Endodermal cell (in vitro differentiated cells): Measurements from ENCODE around the gene TIAM2. TPM values are rescaled to one million over a fixed set of nuclear protein-coding genes. Genes with fewer than 3 reads are reported as not detected.

Experiments used
- DNase-seq: peaks from one replicate; pipeline ENCODE4 v3.0.0-alpha.2; 2017
- H3K27ac ChIP-seq: 2 replicates; pipeline ENCODE4 v1.5.1; 2013; ENCODE audit warnings: mild to moderate bottlenecking, low read depth, low read length, moderate library complexity
- H3K27me3 ChIP-seq: 2 replicates; pipeline ENCODE4 v1.6.1; 2013; ENCODE audit warnings: mild to moderate bottlenecking, low read length, moderate library complexity; ENCODE audit not compliant: insufficient read depth, control insufficient read depth, poor library complexity, severe bottlenecking
- H3K36me3 ChIP-seq: 2 replicates; pipeline ENCODE4 v1.7.0; 2013; ENCODE audit warnings: mild to moderate bottlenecking, low read length, moderate library complexity; ENCODE audit not compliant: control insufficient read depth, insufficient read depth
- H3K4me1 ChIP-seq: one replicate; pipeline ENCODE4 v1.7.0; 2013; ENCODE audit warnings: low read length; ENCODE audit not compliant: control insufficient read depth, insufficient read depth
- H3K4me3 ChIP-seq: 2 replicates; pipeline ENCODE4 v1.5.1; 2013; ENCODE audit warnings: mild to moderate bottlenecking, low read length, moderate library complexity
- H3K9ac ChIP-seq: 2 replicates; pipeline ENCODE4 v1.6.1; 2013; ENCODE audit warnings: mild to moderate bottlenecking, low read length, moderate library complexity; ENCODE audit not compliant: poor library complexity, severe bottlenecking; ENCODE audit errors: extremely low read depth
- H3K9me3 ChIP-seq: 2 replicates; pipeline ENCODE4 v1.6.1; 2013; ENCODE audit warnings: mild to moderate bottlenecking, low read length, moderate library complexity; ENCODE audit not compliant: control insufficient read depth
- H3K27ac Mint-ChIP-seq: 2 replicates; pipeline ENCODE4 v1.8.0; 2020; ENCODE audit warnings: mixed read lengths
- H3K27me3 Mint-ChIP-seq: 2 replicates; pipeline ENCODE4 v1.8.0; 2021; ENCODE audit warnings: mild to moderate bottlenecking, mixed read lengths; ENCODE audit not compliant: insufficient read depth
- H3K36me3 Mint-ChIP-seq: 2 replicates; pipeline ENCODE4 v1.8.0; 2020; ENCODE audit warnings: low read depth, mixed read lengths
- H3K4me1 Mint-ChIP-seq: 2 replicates; pipeline ENCODE4 v1.8.0; 2020; ENCODE audit warnings: mixed read lengths
- H3K4me3 Mint-ChIP-seq: 2 replicates; pipeline ENCODE4 v1.8.0; 2020; ENCODE audit warnings: mild to moderate bottlenecking, moderate library complexity, mixed read lengths
- H3K9me3 Mint-ChIP-seq: 2 replicates; pipeline ENCODE4 v1.8.0; 2020; ENCODE audit warnings: mild to moderate bottlenecking, mixed read lengths
- WGBS, 2 experiments: methylation state at CpG; one replicate each; pipeline versions ENCODE4 v1.1.5 to v1.1.7; 2013; ENCODE audit warnings: missing lambda C conversion rate in 2 of 2, mixed read lengths in 1 of 2; ENCODE audit not compliant: insufficient coverage in 1 of 2, insufficient read length in 1 of 2; 5-methylcytosine and 5-hydroxymethylcytosine counted together
- total RNA-seq, 2 donors: library from RNA; stranded (reverse); fragmentation: NEBNext Ultra II Directional in 1 of 2; extraction: Animal tissue kit (Norgen Biotek cat#: 25700) in 1 of 2; gene quantifications; 2 replicates in 1 of 2; 3 replicates in 1 of 2; pipeline ENCODE4 v1.2.1, GENCODE V29; 2021
- TF ChIP-seq, protein P1 (sequence below): fragments of 200-600 bp; sonication (generic); conservative IDR thresholded peaks from 2 replicates; pipeline ENCODE4 v1.5.0; 2021; ENCODE audit warnings: antibody characterized with exemption, mild to moderate bottlenecking

Gene TIAM2
- total RNA-seq, 2 donors from 2014 or later = 15.7 to 17.5 TPM

DNA sequence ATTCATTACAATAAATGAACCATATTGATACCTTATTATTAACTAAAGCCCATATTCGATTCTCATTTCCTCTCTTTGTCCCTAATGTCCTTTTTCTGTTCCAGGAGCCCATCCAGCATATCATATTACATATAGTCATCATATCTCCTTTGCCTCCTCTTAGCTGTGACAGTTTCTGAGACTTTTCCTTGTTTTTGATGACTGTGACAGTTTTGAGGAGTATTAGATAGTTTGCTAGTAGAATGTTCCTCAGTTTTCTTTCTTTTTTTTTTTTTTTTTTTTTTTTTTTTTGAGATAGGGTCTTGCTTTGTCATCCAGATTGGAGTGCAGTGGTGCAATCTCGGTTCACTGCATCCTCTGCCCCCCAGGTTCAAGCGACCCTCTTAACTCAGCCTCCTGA lies 61.6 kb downstream of the TIAM2 start:
- Mint-ChIP-seq H3K27ac (no peak overlapping the region), H3K4me3 (no peak overlapping the region)

DNA sequence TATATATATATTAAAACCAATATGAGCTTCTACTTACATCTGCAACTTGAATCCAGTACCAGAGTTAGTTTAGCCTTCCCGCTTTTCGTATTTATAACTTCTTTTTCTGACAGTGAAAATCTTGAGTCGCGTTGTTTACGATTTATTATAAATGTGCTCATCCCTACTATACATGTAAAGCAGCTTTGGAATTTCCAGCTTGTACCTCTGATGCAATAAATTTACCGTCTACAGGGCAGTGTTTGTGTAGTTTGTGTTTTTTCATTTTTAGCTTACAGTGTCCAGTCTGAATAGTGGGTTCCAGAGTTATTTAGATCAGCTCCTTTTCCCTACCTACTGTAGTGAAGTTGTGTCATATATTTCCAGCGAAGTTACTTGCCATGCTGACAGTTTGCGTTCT lies 66.3 kb downstream of the TIAM2 start:
- TF ChIP-seq, protein P1, sequence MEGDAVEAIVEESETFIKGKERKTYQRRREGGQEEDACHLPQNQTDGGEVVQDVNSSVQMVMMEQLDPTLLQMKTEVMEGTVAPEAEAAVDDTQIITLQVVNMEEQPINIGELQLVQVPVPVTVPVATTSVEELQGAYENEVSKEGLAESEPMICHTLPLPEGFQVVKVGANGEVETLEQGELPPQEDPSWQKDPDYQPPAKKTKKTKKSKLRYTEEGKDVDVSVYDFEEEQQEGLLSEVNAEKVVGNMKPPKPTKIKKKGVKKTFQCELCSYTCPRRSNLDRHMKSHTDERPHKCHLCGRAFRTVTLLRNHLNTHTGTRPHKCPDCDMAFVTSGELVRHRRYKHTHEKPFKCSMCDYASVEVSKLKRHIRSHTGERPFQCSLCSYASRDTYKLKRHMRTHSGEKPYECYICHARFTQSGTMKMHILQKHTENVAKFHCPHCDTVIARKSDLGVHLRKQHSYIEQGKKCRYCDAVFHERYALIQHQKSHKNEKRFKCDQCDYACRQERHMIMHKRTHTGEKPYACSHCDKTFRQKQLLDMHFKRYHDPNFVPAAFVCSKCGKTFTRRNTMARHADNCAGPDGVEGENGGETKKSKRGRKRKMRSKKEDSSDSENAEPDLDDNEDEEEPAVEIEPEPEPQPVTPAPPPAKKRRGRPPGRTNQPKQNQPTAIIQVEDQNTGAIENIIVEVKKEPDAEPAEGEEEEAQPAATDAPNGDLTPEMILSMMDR = no peak
- H3K4me1 Mint-ChIP-seq = no peaks in the 10 kb centered on the region
- Histone ChIP-seq H3K4me3 (no peak overlapping the region), H3K27me3 (no peaks in the 10 kb centered on the region), H3K36me3 (no peaks in the 10 kb centered on the region), H3K27ac (no peak overlapping the region), H3K4me1 (no peaks in the 10 kb centered on the region), H3K9me3 (no peaks in the 10 kb centered on the region), H3K9ac (no peak overlapping the region)
- H3K27me3 Mint-ChIP-seq = no peaks in the 10 kb centered on the region
- no peak for DNase-seq
- 95 to 97% methylated on average over 7 to 8 of the region's 8 CpGs for WGBS, 2 experiments
- H3K27ac Mint-ChIP-seq = no peak overlapping the region
- H3K9me3 Mint-ChIP-seq = peaks cover 6% of the 10 kb centered on the region
- H3K4me3 Mint-ChIP-seq = no peak overlapping the region
- H3K36me3 Mint-ChIP-seq = no peaks in the 10 kb centered on the region

More for the DNA sequence above, 61.6 kb downstream of the TIAM2 start:
- Histone ChIP-seq H3K9me3 (no peaks in the 10 kb centered on the region), H3K9ac (no peak overlapping the region), H3K27me3 (no peaks in the 10 kb centered on the region), H3K36me3 (no peaks in the 10 kb centered on the region), H3K4me1 (no peaks in the 10 kb centered on the region), H3K27ac (no peak overlapping the region), H3K4me3 (no peak overlapping the region)
- TF ChIP-seq, protein P1 = no peak
- DNase-seq = no peak
- no peaks in the 10 kb centered on the region for H3K36me3 Mint-ChIP-seq
- H3K4me1 Mint-ChIP-seq = no peaks in the 10 kb centered on the region
- H3K27me3 Mint-ChIP-seq = no peaks in the 10 kb centered on the region
- peaks cover 5% of the 10 kb centered on the region for H3K9me3 Mint-ChIP-seq
- WGBS, 2 experiments = 87 to 100% methylated on average over 1 to 3 of the region's 3 CpGs

DNA sequence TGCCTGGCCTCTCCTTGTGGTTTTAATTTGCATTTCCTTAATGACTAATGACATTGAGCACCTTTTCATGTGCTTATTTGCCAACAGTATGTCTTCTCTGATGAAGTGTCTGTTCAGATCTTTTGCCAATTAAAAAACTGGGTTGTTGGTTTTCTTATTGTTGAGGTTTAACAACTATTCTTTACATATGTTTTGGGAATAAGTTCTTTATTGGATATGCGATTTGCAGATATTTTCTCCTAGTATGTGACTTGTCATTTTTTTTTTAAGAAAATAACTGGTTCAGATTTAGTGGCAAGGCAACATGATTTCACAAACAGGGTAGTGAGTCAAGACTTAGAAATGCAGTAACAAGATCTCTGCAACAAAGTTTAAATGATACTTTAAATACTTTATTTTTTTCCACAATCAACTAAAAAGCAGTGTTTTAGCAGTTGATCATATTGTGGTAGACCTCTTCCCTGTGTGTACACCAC lies 67.8 kb downstream of the TIAM2 start:
- Histone ChIP-seq H3K4me3 (no peak overlapping the region), H3K36me3 (no peaks in the 10 kb centered on the region), H3K27ac (no peak overlapping the region), H3K27me3 (no peaks in the 10 kb centered on the region), H3K9me3 (no peaks in the 10 kb centered on the region), H3K9ac (no peak overlapping the region), H3K4me1 (no peaks in the 10 kb centered on the region)
- TF ChIP-seq, protein P1 = no peak
- peaks cover 6% of the 10 kb centered on the region for H3K9me3 Mint-ChIP-seq
- no peak for DNase-seq
- H3K4me3 Mint-ChIP-seq = no peak overlapping the region
- H3K27me3 Mint-ChIP-seq = no peaks in the 10 kb centered on the region
- H3K27ac Mint-ChIP-seq = no peak overlapping the region
- no peaks in the 10 kb centered on the region for H3K4me1 Mint-ChIP-seq
- 100% methylated on average over 1 of the region's 1 CpG for WGBS, 2 experiments
- no peaks in the 10 kb centered on the region for H3K36me3 Mint-ChIP-seq
